ENCODE results near the gene ELMO1.

The ELMO1 gene

GRCh38 chr7:37471619-37472018, 23.0 kb upstream of the ELMO1 start:
- no peak for DNase-seq (ENCODE audit: low spot score)

GRCh38 chr7:37467002-37467401, 18.3 kb upstream of the ELMO1 start:
- DNase-seq (ENCODE audit: low spot score), result no peak

- DNase-seq (ENCODE audit: low spot score), result no peak
Measured at GRCh38 chr7:37462138-37462537, 13.5 kb upstream of the ELMO1 start.

GRCh38 chr7:37455081-37455480, 6.4 kb upstream of the ELMO1 start:
- DNase-seq (ENCODE audit: low spot score), result no peak

DNA sequence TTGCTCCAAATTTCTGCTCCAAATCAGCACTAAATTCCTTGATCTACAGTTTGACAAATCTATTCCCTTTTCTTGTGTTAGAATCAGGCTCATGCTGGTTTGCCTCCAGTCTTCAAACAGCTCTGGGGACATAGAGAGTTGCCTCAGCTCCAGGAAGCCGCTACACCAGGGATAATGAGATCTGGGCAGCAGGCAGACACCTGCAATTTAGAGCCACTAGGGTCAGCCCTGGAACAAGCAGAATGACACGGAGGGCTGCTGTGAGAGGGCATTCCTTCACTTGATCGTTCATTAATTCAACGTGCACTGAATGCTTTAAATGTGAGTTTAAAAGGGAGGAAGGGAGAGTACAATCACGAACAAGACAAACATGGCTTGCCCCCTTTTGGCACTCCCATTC, 3.7 kb upstream of the ELMO1 start:
- DNase-seq (ENCODE audit: low spot score), result peak; percentile 30

DNA sequence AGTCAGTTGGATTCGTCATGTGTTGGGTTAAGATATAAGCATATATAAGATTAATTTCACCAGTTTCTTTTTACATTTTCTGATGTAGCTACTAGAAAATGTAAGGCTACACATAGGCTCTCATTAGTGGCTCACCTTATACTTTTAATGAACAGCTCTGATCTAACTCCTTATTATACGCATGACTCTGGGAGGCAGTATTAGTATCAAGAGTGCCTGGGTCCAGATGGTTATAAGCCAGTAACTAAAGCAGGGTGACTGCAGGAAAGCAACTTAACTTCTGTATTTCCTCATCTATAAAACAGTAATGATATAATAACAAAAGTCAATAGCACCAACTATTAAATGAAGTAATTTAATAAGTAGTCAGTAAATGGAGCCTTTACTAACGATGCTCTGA, 1.4 kb upstream of the ELMO1 start:
- no peak for DNase-seq (ENCODE audit: low spot score)

DNA sequence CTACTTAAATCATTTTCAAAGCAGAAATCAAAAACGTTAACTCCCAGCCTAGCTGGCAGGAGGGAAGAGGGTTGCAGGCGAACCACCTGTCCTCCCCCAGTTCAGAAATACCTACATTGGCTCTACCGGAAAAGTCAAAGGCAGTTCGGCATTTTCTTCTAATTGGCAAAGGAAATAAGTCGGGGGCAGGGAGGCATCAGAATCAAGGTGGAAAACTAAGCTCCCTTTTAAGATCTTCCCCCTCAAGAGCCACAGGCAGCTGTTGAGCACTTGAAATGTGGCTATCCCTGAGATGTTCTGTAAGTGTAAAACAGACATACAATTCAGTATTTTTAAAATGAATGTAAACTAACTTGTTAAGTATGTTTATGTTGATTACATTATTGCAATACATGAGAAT, 957 bp upstream of the ELMO1 start:
- DNase-seq (ENCODE audit: low spot score), result no peak

GRCh38 chr7:37448011-37448635, 541 bp downstream of the ELMO1 start:
- DNase-seq (ENCODE audit: low spot score), result peak; percentile 74

DNA sequence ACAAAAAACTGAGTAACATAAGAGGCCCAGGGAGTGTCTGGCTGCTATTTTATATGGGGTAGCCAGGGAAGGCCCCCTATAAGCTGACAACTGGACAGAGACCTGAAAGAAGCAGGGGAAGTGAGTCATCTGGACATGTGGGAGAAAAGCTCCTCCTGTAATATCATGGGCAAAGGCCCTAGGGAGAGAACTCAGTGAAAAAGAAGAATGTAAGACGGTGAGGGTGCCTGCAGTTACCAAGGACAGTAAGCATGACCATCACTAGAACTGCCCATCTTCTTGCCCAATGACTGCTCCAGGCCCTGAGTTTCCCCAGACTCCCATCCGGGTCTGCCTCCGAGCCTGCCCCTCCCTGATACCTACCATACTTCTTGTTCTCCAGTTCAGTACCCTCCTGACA, 2.3 kb downstream of the ELMO1 start:
- no peak for DNase-seq (ENCODE audit: low spot score)

DNA sequence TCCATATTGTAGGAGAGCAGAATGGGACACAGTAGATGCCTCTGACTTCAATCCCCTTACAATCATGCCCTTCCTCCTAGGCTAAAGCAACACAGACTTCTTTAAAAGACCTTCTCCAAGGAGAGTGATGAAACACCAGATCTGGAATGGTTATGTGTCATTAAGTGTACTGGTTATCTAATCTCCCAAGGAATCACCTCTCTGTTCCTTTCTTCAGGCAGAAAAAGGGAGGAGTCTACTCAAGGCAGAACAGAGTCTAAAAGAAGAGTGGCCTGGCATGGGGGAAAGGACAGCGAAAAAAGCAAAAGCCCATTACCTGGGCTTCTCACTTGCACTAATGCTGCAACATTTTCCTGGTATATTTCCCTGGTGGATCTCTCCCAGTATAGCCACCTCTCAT, 2.9 kb downstream of the ELMO1 start:
- DNase-seq (ENCODE audit: low spot score), result no peak

GRCh38 chr7:37445064-37445723, 3.5 kb downstream of the ELMO1 start:
- DNase-seq (ENCODE audit: low spot score), result no peak

DNA sequence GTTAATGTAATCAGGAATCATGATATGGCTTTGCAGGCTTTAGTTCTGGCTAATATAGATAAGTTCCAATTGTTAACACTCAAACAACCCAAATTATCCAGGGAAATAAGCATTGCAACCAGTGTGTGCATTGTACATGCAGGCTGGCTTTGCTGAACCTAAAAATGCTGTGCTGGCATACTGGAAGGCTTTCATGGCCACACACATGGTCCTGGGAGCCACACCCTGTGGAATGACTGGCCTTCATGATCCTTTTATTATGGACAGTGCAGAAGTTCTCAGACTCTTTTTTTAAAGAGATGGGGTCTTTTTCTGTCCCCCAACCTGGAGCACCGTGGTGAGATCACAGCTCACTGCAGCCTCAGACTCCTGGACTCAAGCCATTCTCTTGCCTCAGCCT, 5.0 kb downstream of the ELMO1 start:
- DNase-seq (ENCODE audit: low spot score), result no peak

DNA sequence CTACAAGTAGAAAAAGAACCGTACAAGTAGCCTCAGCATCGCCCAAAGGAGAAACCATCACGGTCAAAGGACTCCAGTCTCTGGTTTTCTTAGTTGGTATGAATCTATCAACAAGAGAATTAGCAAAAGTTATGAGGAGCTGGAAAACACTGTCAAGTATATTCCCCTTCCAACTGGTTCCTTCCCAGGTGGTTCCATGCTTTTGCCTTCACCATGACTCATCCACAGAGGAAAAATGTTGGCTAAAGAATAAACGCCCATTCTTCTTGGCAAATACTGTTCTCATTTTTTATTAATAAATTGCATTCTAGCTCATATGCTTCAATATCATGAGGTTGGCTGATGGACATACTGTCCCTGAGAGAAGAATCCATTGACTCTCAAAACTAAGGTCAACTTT, 6.4 kb downstream of the ELMO1 start:
- no peak for DNase-seq (ENCODE audit: low spot score)

DNA sequence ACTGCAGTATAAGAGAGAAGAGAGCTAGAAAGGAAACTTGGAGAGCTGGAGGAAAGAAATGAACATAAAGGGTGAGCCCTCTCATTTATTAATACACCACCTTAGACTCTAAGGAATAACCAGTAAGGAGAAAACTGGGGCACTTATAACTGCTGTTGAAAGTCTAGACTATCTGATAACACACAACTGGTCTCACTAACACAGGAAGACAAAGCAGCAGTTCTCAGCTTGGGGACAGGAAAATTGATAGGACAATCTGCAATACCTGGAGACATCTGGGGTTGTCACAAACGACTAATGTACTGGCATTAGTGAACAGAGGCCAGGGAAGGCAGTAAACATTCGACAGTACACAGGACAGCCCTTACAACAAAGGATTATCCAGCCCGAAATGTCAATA, 6.8 kb downstream of the ELMO1 start:
- DNase-seq (ENCODE audit: low spot score), result no peak

DNA sequence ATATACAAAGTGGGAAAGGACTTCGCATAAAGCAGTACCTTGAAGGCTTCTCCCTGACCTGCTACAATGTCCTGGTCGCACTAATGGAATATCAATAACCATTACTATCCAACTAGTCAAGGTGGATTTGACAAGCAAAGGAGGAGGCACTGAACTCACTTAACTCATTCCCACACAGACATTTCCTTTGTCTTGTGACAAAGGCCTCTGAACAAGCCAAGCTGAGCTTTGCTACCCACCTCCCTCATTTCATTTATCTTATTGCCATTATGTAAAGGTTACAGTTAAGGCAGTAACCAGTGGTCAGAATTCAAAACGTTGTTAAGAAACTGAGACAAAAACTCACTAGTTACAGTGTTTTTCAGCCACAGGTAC, 7.3 kb downstream of the ELMO1 start:
- DNase-seq (ENCODE audit: low spot score), result no peak

DNA sequence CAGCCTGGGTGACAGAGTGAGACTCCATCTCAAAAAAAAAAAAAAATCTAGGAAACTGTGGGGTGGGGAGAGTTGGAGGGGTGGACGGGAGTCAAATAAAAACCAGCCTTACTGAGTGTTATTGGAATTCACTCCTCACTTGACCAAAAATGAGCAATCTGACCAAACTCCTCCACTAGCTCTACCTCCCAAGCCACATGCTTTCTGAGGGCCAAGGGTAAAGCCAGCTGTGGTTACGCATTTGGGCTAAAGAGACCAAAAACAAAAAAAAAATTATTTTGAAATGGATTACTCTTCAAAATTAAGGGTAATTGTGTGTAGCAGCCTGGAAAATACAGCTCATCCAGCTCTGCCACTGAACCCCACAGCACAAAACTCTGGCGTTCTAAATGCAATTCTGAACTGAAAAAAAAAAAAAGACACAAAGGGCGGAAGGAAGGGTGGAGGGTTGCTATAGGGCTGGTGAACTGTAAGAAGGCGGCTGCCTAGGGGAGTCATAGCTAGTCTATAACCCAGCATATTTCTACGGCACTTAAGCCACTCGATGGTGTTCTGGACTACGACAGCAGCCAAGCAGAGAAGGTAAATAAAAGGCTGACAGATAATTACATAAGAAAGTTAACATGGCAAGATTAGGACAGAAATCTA, 7.8 kb downstream of the ELMO1 start:
- no peak for DNase-seq (ENCODE audit: low spot score)

DNA sequence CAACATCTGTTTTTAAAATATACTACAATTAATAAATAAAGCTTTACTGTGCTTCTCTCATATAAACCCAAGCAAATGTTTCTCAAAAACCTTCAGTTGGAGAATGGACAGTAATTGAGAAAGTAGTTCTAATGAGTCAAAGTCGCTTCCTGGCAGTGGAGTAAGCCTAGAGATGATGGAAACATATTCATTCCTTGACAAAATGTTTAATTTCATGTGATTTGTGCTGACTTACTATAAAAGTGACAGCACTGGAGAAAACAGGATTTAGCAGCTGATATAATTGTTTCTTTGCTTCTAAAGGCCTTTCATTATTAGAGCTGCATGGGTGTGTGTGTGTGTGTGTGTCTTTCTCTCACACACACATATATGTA, 9.0 kb downstream of the ELMO1 start:
- DNase-seq (ENCODE audit: low spot score), result no peak

DNA sequence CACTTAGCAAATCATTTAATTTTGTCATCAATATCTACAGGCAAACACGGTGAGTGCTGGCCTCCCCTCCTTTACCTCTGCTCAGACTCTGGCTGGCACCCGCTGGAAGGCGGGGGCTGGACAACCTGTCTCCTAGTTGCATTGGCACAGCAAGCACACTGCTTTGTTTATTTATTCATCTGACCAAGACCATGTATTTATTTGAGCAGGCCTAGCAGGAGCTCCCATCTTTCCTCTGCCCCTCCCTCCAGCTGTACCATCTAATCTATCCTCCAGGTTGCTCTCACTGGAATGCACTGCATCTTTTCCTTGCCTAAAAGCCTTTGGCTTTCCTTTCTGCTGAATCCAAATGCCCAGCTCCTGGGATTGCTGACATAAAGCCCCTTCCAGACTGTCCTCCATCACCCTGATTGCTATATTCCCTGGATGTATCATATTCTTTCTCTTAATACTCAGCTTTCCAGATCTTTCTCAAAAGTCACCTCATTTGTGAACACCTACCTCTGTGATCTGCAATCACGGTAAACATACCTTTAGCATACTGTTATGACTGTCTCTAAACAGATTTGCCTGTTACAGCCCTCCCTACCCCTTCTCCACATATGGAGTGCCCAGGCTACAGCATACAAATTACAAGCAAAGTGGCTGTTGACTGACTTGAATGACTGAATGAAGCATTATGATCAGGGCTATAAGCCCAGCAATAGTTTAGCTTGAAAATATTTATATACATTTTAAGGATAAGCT, 9.6 kb downstream of the ELMO1 start:
- DNase-seq (ENCODE audit: low spot score), result no peak

DNA sequence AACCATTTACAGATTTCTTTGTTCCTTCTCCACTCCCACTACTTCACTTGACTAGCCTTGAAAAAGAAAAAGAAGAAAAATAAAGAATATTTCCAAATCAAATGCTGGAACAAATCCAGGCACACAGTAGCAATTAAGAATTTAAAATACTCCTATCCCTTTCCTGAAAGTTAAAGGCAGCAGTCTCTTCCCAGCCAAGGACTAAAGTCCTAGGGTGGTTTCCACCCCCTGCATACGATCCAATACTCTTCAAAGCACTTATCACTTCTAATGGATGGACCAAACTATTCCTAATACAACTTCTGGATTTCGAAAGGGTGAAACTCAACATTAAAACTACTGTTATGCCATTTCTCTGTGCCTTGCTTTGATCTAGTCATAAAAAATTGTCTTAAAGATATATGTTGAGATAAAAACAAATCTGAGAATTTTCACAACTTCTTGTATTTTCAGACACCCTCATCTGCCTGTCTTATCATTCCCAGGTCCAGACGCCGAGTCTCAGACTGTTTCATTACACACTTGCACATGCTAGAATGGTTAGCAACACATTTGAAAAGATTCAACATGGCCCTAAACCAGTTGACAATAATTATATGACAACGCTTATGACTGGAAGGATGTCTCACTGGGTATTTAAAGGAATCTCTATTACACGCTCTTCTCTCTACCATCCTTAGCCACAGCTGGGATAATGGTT, 13.4 kb downstream of the ELMO1 start:
- DNase-seq (ENCODE audit: low spot score), result no peak

- DNase-seq (ENCODE audit: low spot score), result no peak
Measured at GRCh38 chr7:37434529-37434928, 14.1 kb downstream of the ELMO1 start.

DNA sequence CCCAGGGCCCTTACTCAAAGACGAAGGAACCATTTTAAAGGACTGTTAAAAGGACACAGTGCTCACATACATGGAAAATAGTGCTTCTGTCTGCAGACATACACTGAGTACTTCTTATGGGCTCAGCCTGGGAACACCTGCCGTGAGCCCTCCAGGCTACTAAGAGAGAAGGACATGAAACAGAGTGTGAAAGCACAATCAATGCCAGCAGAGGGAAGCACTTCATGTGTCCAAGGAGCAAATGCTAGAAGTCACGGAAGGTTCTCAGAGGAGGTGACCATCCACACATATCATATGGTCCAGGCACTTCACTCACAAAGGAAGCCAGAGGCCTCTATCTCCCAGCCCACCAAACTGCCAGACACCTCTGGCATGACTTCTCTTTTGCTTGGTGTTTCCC, 15.5 kb downstream of the ELMO1 start:
- no peak for DNase-seq (ENCODE audit: low spot score)

GRCh38 chr7:37432281-37432920, 16.3 kb downstream of the ELMO1 start:
- no peak for DNase-seq (ENCODE audit: low spot score)

Measured in iPS-NIHi11 (cell line).